Activated T-cell treated with anti-CD3 and anti-CD28 coated beads for 4 hours (primary cell): ENCODE results near the gene SNTG2.

ENCODE experiments used
- DNase-seq: peaks from one replicate; pipeline ENCODE4 v3.0.0-alpha.2; 2020

Gene SNTG2

DNA sequence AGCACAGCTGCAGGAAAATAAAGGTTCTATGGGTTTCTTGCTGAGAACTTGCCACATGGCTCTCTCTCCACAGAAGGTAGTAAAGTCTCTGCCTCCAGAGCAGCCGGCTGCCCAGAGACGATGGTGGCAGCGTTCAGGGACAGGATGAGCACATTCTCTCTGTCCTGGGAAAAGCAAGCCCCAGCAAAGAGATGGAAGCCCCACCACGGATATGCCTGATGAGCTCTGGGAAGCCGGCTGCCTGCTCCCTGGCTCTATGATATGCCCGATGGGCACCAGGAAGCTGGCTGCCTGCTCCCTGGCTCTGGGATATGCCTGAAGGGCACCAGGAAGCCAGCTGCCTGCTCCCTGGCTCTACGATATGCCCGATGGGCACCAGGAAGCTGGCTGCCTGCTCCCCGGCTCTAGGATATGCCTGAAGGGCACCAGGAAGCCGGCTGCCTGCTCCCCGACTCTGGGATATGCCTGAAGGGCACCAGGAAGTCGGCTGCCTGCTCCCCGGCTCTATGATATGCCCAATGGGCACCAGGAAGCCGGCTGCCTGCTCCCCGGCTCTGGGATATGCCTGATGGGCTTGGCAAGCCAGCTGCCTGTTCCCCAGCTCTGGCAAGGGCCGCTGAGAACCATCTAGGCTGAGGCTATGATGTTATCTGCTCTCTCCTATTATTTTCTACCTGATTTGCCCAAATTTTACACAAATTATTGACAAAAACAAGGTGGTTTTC is 21.5 kb upstream of the SNTG2 start:
- no peak for DNase-seq

DNA sequence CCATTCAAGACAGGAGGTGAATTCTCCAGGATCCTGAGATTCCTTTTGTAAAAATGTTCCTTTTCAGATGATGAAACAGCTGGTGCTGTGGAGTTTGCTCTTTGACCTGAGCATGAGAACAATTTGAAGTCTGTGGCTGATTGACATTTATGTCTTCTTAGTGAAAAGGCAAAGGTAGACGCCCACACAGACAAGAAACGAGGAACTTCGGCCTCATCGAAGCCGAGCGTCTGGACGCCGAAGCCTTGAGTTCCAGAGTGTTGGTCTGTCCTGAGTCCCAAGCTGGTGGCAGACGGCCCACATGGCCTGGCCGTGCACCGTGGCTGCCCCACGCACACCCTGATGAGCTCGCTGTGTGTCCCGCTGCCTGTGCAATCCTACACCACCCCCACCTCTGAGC is 20.7 kb upstream of the SNTG2 start:
- DNase-seq = no peak

DNA sequence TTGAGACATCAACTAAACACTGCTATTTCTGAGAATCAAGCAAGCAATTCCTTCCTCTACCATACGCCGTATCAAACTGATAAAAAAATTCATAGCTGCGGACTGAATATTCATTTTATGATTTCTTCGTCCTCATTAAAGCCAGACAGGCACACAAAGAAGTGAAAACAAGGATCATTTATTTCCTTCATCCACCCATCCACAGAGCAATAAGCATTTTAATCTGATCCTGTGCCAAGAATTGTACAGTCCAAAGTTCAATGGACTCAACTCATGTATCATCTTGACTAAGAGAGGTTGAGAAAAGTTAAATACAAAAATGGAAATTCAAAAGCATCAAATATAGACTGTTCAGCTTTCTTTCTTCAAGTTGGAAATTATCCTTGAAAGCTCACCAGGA is 19.7 kb upstream of the SNTG2 start:
- DNase-seq = no peak

DNA sequence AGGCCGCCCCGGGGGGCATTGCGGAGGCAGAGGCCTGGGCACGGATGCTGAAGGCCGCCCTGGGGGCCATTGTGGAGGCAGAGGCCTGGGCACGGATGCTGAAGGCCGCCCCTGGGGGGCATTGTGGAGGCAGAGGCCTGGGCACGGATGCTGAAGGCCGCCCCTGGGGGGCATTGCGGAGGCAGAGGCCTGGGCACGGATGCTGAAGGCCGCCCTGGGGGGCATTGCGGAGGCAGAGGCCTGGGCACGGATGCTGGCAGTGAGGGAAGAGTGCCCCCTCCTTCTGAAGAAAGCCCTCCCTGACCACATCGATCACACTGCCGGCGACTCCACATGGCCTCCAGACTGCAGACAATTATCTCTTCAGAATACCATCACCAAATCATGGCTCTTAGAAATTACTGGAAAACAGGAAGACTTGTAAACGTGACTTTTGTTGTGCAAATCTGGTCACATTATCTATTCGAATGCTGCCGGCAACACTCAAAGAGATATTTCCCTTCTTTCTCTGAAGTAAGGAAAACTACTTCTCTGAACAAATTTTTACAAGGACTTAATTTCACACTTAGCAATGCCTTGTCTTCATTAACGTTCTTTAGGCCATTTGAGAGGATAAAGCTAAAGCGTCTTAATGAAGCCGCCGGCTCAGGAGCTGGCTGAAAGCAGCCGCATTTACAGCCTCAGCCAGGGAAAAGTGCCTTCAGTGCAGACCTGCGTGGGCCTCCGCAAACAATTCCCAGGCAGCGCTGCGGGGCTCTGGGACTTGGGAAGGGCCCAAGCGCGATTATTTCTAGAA is 18.1 kb upstream of the SNTG2 start:
- DNase-seq = no peak

DNA sequence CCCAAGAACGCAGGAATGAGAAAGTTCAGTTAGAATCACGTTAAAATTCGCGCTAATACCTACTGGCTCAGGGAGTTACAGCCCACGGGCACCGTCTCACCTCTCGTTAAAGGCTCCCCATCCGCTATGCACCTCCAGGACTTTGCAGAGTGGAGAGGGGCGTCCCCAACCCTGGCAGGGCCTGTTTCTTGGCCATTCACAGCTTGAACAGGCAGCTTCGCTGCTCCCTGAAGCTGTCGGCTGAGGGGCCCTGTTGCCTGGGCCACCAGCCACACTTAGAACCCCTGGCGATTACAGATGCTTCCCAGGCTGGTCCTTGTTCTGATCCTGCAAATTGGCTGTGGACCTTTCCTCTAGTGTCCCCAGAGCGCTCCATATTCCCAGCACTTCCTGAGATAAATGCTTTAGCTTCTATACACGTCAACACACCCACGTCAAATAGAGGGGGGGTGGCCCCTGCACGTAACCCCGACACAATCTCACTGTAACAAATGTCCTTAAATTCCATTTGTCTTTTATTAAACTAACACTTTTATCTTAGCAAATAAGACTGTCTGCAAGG is 16.8 kb upstream of the SNTG2 start:
- no peak for DNase-seq

DNA sequence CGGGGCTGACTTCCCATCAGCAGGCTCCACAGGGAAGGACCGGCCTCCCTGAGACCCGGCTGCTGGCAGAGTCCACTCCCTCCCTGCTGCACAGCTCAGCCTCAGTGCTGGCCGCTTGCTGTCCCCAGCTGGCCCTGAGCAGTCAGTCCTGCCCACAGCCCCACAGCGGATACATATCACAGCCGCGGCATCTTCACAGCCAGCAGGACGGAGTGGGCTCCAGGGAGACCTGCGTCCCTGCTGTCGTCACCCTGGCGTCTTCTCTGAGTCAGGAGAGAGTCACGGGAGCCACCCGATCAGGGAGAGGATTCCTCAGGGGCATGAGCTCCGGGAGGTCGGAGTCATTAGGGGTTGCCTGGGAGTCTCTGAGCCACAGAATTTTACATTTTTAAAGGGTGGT is 13.1 kb upstream of the SNTG2 start:
- DNase-seq = no peak

DNA sequence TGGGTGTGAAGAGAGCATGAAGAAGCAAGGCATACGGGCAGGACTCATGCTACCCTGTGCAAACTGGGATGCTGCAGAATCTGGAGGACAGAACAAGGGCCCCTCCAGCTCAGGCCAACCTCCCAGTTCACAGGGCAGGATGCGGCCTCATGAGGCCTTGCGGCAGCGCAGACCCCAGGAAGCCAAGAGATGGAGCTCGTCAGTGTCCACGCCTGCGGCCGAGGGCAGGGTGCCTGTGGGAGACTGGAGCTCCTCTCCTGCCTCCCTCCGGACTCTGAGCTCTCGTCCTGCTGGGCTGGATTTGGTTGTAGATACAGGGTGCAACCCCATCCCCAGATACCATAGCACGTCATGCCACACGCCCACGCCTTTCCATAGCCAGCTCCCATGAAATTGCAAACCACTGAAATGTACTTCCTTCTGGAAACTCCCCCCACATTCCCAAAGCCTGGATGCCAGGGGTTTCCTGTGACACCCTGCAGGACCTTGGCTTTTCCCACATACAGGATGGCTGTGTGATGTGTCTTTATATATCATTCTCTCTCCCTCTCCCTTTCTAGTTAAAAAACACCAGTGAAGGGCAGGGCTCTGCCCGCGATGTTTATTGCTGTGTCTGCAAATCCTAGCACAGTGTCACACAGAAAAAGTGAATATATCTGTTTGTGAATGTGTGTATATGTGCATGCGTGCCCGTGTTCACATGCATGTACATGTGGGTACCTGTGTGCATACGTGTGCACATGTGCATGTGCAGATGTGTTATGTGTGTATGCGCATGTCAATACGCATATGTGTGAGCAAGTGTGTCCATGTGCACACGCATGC is 12.3 kb upstream of the SNTG2 start:
- no peak for DNase-seq

DNA sequence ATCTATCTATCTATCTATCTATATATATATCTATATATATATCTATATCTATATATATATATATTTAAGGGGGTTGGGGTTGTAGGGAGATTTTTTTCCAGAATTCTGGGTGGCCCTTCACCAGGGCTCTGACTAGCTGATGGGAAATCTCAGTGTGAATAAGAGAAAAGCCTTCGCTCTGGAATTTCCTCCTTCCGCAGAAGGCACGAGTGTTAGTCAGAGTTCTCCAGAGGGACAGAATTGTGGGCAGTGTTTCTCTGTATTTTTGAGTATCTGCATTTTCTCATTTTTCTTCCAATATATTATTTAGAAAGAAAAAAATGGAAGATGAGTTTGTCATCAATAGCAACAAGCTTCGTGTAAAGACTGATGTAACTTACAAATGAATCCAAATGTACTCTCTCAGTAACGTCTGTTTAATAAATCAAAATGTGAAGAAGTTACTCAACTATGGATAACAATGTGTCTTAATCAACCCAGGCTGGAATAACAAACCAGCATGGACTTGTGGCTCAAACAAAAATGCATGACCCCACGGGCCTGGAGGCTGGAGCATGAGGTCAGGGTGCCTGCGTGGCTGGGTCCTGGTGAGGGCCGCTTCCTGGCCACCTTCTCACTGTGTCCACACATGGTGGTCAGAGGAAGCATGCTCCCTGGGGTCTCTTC is 10.6 kb upstream of the SNTG2 start:
- DNase-seq = no peak

DNA sequence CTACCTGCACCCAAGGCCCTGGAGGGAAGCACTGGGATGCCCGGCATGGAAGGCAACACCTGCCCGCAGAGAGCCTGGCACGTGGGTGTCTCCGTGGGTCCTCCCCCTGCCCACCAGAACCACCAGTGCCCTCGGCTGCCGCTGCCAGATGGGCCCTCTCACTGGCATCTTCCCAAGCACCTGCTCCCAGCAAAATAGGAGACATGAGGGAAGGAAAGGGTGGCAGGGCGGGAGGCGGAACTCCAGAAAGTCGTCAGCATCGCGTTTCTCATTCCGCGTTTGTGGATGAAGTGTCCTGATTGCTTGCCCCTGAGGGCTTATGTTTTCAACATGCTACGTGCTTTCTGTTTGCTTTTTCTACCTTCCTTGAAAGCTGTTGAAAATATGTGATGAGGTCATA is 8.8 kb upstream of the SNTG2 start:
- DNase-seq = no peak

DNA sequence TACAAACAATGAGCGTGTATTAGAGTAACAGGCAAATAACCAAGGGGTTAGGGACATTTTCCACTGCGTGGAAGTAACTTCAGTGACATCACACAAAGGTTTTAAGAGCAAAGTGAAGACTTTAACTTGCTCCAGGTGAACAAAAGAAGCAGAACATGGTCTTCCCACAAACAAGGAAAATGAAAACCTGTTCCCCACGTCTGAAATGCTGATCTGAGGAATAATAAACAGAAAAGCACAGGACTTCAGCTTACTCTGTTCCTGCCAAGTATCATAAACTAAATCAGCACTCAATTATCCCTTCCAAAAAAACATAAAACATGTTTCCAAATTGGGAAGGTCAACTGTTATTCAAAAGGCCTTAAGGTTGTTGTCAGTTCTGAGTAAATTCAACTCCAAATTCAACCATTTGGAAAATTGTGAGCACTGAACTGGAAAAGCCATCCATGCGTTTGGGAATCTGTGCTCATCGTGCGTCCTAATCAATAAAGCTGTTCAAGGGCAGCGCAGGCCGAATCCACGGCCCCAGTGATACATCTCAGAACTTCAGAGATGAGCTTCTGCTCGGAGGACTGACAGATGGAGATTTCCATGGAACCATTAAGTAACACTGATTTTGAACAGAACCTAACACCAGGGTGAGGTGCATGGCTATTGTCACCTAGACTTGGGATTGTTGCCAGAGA is 7.7 kb upstream of the SNTG2 start:
- DNase-seq = no peak

DNA sequence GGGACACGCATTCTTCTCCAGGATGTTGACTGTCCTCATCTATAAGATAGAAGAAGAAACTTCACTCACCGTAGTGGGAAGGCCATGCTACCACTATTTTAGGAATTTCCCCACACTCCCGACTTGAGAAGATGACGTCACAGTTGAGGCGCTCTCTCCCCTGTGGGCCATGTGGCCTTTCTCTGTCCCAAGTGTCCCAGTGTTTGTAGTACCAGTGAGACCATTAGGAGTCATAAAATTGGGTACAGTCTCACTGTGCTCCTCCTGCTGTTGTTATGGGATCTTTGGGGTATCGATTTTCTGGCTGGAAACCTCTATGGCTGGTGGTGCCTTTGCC is 7.2 kb upstream of the SNTG2 start:
- DNase-seq = no peak

DNA sequence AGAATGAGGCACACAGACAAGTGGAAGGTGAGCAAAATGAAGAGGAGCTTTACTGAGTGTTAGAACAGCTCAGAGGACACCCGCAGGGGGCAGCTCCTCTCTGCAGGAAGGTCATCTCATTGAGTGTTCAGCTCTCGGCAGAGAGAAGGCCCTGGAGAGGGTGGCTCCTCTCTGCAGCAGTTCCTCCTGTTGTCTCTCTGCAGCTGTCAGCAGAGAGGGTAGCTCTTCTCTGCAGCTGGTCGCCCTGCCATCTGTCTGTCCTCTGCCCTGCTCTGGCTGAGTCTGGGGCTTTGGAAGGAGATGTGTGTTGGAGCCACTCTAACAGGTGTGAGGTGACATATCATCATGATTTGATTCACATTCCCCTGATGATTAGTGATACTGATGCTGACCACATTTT is 6.8 kb upstream of the SNTG2 start:
- DNase-seq = no peak

DNA sequence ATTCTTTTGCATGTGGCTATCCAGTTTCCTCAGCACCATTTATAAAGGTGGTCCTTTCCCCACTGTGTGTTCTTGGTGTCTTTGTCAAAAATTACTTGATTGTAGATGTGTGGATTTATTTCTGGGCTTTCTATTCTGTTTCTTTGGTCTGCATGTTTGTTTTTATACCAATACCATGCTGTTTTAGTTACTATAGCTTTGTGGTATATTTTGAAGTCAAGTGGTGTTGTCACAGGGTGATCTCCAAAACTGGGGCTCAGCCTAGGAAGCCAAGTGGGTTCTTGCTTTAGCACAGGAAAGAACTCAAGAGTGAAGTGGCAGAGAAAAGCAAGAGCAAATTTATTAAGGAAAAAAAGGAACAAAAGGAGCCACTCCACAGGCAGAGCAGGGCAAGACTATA is 6.0 kb upstream of the SNTG2 start:
- DNase-seq = no peak

DNA sequence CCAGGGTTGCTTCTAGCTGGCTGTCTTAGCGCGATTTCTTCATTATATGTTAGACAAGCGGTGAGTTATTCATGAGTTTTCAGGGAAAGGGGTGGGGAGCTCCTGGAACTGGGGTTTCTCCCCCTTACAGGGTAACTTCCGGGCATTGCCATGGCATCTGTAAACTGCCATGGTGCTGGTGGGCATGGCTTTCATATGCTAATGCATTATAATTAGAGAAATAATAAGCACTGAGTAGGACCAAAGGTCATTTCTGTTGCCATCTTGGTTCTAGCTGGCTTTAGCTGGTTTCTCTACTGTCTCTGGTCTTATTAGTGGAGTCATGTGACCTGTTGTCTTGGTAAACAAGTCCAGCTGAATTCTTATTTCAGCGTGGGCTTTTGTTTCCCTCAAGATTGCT is 5.5 kb upstream of the SNTG2 start:
- no peak for DNase-seq

DNA sequence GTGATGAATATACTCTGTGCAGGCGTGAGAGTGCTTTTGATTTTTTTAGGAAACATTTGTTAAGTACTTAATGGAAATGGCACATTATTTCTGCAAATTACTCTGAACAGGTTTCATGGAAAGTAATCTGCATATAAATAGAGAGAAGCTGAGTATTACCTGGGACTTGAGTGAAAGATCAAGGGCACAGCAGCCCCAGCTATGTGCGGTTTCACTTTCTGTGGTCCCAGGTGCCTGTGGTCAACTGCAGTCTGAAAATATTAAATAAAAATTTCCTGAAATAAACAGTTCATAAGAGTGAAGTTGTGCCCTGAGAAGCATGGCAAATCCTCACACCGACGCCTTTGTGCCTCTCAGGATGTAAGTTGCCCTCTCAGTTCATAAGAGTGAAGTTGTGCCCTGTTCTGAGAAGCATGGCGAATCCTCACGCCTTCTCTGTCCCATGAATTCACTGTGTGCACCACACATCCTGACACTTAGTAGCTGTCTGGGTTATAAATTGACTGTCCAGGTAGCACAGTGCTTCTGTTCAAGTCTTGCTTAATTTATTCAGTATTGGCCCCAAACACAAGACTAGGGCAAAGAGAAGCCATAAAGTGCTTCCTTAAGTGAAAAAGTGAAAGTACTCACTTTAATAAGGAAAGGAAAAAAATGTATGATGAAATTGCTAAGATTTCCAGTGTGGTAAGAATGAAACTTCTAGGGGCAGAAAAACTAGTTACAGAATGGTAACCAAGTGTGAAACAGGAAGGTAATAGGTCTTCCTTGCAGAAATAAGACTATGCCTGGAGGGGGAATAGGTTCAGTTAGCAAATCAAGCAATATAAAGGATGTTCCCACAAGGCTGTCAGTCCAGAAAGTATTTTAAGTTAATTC is 4.3 kb upstream of the SNTG2 start:
- no peak for DNase-seq

DNA sequence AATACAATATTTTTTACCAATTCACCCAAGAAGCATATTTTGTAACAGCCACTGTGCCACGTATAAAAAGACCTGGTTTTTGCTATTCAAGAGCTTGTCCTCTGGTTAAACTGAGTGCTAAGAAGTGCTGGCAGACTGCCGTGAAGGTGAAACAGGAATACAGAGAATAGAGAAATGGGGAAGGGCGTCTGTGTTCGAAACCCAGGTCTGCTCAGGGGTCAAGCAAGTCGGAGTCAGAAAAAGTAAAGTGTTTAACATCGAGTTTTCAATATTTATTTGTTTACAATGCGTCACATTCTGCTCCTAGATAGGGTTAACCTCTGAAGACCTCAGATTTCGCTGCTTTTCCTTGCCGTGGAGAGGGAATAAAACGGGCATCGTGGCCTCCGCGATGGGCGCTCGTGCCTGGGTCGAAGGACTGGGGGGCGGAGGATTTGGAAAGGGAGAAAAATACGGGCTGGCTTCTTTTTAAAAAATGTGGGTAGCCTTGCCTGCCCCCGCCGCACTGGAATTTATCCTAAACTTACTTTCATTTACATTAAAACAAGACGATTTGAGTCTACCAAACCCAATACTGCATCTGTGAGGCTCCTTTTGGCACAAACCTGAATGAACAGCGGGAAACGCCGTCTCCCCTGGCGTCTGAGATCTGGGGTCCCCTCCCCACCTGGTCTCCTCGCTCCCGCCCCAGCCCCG is 1.1 kb upstream of the SNTG2 start:
- no peak for DNase-seq

DNA sequence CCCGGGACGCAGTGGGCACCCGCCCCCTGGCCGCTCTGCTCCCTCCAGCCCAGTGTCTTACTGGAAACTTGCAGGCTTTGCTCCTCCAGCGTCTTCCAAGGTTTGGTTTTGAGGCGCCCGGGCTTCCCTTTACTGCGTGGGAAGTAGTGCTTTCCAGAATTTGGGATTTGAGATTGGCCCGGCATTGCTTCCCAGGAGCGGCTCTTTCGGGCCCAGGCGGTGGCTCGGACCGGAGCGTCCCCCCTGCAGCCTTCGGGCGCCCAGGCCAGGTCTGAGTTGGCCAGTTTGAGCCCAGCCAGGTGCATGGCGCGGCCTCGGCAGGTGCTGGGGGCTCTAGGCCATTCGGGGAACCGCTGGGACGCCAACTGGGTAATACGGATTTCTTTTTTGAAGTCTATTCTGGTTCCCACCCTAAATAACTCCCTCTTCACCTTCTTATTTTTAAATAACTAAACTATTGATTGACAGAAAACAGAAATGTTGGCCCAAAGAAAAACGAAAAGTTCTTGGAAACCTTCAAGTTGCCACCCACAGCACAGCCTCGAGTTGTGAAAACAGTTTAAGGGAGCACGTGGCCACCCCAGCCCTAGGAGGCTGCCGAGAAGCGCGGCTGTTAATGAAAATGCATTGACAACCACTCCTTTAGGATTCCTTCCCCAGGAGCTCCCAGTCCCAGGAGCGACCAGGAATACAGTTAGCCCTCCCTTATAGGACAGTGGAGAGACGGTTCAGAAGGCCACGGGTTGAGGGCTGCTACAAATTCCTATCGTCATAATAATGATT is 766 bp downstream of the SNTG2 start:
- no peak for DNase-seq

DNA sequence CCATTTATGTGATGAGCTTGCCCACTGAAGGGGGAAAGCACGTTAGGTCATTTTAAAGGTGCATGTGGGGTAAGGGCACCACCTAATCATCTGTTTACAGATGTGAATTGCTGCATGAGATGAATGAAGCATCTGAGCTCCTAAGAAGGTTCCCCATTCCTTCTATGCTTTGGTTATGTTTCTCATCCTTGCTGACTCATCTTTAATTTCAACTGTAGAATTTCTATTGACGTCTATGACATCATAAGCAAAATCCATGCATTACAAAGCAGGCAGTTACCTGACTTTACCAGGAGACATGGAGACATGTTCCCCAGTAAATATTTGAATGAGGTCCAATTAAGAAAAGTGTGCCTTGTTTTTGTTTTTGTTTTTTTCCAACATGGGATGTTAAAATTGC is 2.8 kb downstream of the SNTG2 start:
- no peak for DNase-seq

DNA sequence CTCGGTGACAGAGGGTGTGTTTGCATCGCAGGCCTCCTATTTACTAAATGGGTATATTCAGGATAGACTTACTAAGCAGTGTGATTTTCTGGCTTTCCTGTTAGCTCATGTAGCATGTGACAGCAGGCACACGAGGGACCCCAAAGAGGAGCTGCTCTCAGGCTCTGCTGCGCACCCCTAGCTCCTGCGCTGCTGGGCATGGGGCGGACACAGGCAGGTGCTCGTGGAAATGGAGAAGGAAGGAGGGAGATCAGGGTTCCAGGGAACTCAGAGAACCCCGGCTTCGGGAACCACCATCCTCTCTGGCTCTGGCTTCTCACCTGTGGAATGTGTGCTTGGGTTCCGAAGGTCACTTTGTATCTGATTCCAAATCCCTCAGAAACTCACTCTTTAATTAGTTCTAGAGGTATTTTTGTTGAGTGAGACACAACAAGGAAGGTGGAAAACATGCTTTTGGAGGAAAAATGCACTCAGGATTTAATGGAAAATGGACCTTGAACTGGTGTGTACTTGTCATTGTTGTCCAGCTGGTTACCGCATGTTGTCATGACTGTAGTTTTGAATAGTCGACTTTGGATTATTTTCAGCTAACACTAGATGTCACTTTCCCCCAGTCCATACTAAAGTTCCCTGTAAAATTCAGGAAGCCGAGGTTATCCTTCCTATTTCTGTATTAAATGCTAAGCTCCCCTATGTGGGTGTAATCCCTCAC is 3.5 kb downstream of the SNTG2 start:
- DNase-seq = no peak
